Measurements from ENCODE around the gene LRRC8E. TPM values are rescaled to one million over a fixed set of nuclear protein-coding genes. Genes with fewer than 3 reads are reported as not detected.
A peak's percentile ranks its signal among the peaks of the same experiment; 100 is the strongest.

LRRC8E gene
- total and polyA plus RNA-seq, 8 donors, result 2.6 to 6.1 (median 4.7) TPM

DNA sequence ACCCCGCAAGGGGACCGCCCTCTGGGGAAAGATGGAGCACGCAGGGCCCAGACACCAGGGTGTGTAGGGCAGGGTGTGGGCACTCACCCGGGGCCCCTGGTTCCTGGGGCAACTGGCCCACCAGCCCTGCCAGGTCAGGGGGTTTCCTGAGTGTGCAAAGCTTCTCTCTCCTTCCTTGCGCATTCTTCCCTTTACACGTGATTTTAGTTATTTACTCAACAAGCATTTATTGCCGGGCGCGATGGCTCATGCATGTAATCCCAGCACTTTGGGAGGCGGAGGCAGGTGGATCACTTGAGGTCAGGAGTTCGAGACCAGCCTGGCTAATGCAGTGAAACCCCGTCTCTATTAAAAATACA, 34.6 kb upstream of the LRRC8E start:
- ATAC-seq (peak; percentile 5 to 46 (median 16)), FAIRE-seq (no peak), DNase-seq (no peak)
- H3K9me3 ChIP-seq, result no peaks in the 10 kb centered on the region
- 30 to 36% methylated on average over 12 of the region's 12 CpGs for WGBS, 2 donors
- intact Hi-C loops (cut with DNase I), result loop anchor here in 2 of 3 donors (5.0 to 10.0 kb wide), 2 partner anchors 69 to 71 kb away; partner anchors contain the start of genes SNAPC2 (in 2 of the 2) and CTXN1 (in 1 of the 2)
- TF ChIP-seq, protein P1, sequence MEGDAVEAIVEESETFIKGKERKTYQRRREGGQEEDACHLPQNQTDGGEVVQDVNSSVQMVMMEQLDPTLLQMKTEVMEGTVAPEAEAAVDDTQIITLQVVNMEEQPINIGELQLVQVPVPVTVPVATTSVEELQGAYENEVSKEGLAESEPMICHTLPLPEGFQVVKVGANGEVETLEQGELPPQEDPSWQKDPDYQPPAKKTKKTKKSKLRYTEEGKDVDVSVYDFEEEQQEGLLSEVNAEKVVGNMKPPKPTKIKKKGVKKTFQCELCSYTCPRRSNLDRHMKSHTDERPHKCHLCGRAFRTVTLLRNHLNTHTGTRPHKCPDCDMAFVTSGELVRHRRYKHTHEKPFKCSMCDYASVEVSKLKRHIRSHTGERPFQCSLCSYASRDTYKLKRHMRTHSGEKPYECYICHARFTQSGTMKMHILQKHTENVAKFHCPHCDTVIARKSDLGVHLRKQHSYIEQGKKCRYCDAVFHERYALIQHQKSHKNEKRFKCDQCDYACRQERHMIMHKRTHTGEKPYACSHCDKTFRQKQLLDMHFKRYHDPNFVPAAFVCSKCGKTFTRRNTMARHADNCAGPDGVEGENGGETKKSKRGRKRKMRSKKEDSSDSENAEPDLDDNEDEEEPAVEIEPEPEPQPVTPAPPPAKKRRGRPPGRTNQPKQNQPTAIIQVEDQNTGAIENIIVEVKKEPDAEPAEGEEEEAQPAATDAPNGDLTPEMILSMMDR (IDR thresholded peaks at IDR 0.05), result no peak
- H3K4me1 ChIP-seq, result peaks cover 4 to 5% (median 5%) of the 10 kb centered on the region in 3 donors
- no peaks in the 10 kb centered on the region for H3K27me3 ChIP-seq
- peak overlapping the region in 1 of 4 donors; percentile 15 for H3K4me3 ChIP-seq
- no peaks in the 10 kb centered on the region for H3K36me3 ChIP-seq
- H3K27ac ChIP-seq, result peak overlapping the region; percentile 61 to 81 (median 72)

DNA sequence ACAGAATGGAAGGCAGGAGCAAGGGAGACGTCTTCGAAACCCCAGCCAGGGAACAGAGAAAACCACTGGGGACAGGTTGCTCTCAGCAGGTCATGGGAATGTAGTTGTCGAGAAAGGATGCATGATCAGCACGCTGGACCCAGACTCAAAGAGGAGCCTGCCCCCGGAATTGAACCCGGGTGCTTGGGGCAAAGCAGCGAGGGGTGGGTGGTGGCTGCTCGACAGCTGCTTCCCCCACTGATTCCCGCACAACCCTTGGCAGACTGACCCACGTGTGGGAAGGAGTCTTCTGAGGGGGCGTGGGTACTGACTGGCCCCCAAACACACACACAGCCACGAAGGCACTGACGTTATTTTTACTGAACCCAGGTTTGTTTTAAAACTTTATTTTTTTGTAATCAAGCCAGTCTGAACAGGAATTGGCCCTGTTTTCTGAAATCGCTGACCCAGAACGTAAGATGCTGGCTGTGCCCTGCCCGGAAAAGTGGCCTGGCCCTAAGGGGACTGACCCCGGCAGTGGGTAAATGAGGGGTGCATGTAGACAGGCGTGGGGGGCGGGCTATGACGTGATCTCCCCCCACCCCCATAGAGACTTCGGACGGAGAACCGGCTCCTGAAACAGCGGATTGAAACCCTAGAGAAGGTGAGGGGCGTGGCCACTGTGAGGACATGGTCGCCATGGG, 32.7 kb upstream of the LRRC8E start:
- DNase-seq (peak in 1 of 6 donors; percentile 13), FAIRE-seq (no peak), ATAC-seq (no peak)
- Histone ChIP-seq H3K27ac (no peak overlapping the region), H3K4me1 (peaks cover 4 to 5% (median 5%) of the 10 kb centered on the region in 3 donors), H3K27me3 (no peaks in the 10 kb centered on the region), H3K9me3 (no peaks in the 10 kb centered on the region), H3K4me3 (no peak overlapping the region), H3K36me3 (no peaks in the 10 kb centered on the region)
- 88 to 92% methylated on average over 26 of the region's 26 CpGs for WGBS, 2 donors
- TF ChIP-seq, protein P1 (IDR thresholded peaks at IDR 0.05), result no peak
- intact Hi-C loops (cut with DNase I), result loop anchor here in 1 of 3 donors (10.0 kb wide), 1 partner anchor 69 kb away; the partner anchor contains the start of genes CTXN1 and SNAPC2

DNA sequence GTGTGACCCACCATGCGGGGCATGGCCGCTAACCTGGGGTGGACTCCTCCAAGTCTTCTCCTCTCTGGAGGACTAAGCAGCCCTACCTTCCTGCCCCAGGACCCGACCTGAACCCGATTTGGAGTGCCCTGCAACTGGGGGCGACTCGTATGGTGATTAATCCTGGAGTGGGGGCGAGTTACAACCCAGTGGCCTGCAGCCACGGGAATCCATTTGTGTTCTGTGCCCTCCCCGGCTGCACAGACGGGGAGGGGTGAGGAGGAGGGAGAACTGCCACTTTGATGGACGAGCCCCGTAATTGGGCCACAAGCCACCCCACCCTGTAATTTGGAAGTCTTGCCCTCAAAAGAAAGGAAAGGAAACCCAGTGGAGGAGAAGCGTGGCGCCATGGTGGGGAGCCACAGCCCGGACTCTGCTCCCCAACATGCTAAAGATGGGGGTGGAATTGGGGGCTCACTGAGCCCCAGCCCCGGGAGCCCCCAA, 32.2 kb upstream of the LRRC8E start:
- intact Hi-C loops (cut with DNase I), result loop anchor here in 1 of 3 donors (10.0 kb wide), 1 partner anchor 69 kb away; the partner anchor contains the start of genes CTXN1 and SNAPC2
- no peak for ATAC-seq

DNA sequence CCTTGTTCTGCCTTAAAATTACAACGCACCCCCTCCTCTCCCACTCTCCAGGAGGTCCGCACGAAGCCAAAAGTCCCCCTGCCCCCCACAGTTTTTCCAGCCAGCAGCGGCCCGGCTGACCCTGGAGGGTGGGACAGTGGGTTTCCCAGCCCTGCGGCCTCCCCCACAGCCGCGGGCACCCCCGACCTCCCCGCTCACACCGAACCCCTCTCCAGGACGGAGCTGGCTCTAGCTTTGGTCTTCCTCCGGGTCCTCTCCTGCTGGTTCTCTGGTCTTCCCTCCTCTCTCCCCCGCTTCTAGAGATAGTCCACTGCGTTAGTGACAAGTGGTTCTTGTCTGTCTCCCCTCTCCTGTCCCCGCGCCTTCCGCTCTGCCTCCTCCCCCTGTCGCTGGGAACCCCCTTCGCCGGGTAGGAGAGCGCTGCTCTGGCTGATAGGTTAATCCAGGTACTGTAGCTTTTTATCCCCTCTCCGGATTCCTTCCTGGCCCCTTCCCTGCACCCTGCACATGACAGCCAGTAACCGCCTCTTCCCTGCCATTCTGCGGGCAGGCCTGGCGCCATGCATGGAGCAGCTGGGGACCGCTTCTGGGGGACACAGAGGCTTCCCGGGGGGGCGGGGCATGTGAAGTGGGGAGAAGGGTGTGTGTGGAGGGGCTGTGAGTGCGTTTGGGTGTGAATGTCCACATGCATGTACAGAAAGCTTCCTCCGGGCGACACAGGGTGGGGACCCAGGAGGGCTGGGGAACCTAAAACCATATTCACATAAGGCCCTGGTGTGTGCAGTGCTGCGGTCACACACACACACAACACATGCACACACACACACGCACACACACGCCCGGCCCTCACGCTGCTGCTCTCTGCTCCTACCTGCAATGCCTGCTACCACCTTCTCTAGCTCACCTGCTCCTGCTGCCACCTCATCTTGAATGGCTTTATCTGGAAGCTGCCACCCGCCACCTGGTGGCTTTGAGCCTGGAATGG, 31.3 kb upstream of the LRRC8E start:
- intact Hi-C loops (cut with DNase I), result loop anchor here in 1 of 3 donors (10.0 kb wide), 1 partner anchor 68 kb away; the partner anchor contains the start of genes CTXN1 and SNAPC2
- no peak for ATAC-seq
- TF ChIP-seq, protein P1 (IDR thresholded peaks at IDR 0.05), result no peak
- H3K9me3 ChIP-seq, result no peaks in the 10 kb centered on the region
- no peak overlapping the region for H3K27ac ChIP-seq
- peaks cover 4 to 5% (median 5%) of the 10 kb centered on the region in 3 donors for H3K4me1 ChIP-seq
- FAIRE-seq, result no peak
- peak in 1 of 6 donors; percentile 10 for DNase-seq
- no peaks in the 10 kb centered on the region for H3K27me3 ChIP-seq
- 86% methylated on average over 38 of the region's 38 CpGs for WGBS, 2 donors
- no peaks in the 10 kb centered on the region for H3K36me3 ChIP-seq
- no peak overlapping the region for H3K4me3 ChIP-seq

More for the DNA sequence above, 32.2 kb upstream of the LRRC8E start:
- Histone ChIP-seq H3K27ac (no peak overlapping the region), H3K4me1 (peaks cover 4 to 5% (median 5%) of the 10 kb centered on the region in 3 donors), H3K27me3 (no peaks in the 10 kb centered on the region), H3K36me3 (no peaks in the 10 kb centered on the region), H3K4me3 (no peak overlapping the region), H3K9me3 (no peaks in the 10 kb centered on the region)
- FAIRE-seq, result no peak
- TF ChIP-seq, protein P1 (IDR thresholded peaks at IDR 0.05), result no peak
- DNase-seq, result no peak
- 88 to 94% methylated on average over 16 of the region's 16 CpGs for WGBS, 2 donors

All from pancreas (tissue), 10 donors.